Measurements from ENCODE around the gene LRRC4C. TPM values are rescaled to one million over a fixed set of nuclear protein-coding genes. Genes with fewer than 3 reads are reported as not detected.

The LRRC4C gene
- total and polyA plus RNA-seq, 7 donors = 0.98 to 5.4 (median 3.0) TPM; not detected in 1

DNA sequence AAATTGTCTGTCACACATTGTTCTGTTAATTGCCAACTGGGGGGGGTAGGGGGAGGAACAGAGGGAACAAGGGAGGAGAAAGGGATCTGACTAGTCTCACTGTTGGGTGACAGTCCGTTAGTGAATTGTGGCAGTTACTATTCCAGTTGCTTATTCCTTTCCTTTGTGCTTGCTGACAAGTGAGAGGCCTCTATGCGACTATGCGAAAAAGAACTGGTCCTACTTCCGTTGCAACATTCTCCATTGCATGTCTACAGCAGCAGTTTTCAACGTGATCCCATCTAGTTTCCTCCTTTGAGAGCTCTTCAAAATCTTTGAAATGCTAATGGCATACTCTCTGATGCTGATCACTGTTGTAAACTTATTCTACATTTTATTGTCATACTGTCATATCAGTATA lies 672.2 kb downstream of the LRRC4C start:
- Histone ChIP-seq H3K36me3 (no peaks in the 10 kb centered on the region), H3K9me3 (no peaks in the 10 kb centered on the region), H3K4me1 (no peaks in the 10 kb centered on the region), H3K4me3 (no peak overlapping the region), H3K27ac (no peak overlapping the region), H3K27me3 (no peaks in the 10 kb centered on the region)
- 48 to 53% methylated on average over 5 of the region's 5 CpGs for WGBS, 2 donors
- DNase-seq = no peak
- intact Hi-C loops (cut with DNase I) = no loop called here
- TF ChIP-seq, protein P1, sequence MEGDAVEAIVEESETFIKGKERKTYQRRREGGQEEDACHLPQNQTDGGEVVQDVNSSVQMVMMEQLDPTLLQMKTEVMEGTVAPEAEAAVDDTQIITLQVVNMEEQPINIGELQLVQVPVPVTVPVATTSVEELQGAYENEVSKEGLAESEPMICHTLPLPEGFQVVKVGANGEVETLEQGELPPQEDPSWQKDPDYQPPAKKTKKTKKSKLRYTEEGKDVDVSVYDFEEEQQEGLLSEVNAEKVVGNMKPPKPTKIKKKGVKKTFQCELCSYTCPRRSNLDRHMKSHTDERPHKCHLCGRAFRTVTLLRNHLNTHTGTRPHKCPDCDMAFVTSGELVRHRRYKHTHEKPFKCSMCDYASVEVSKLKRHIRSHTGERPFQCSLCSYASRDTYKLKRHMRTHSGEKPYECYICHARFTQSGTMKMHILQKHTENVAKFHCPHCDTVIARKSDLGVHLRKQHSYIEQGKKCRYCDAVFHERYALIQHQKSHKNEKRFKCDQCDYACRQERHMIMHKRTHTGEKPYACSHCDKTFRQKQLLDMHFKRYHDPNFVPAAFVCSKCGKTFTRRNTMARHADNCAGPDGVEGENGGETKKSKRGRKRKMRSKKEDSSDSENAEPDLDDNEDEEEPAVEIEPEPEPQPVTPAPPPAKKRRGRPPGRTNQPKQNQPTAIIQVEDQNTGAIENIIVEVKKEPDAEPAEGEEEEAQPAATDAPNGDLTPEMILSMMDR (IDR thresholded peaks at IDR 0.05) = no peak
- no peak for TF ChIP-seq POLR2A (IDR thresholded peaks at IDR 0.05)
- no peak for TF ChIP-seq EP300 (IDR thresholded peaks at IDR 0.05)
- no peak for TF ChIP-seq POLR2AphosphoS5 (IDR thresholded peaks at IDR 0.05)

DNA sequence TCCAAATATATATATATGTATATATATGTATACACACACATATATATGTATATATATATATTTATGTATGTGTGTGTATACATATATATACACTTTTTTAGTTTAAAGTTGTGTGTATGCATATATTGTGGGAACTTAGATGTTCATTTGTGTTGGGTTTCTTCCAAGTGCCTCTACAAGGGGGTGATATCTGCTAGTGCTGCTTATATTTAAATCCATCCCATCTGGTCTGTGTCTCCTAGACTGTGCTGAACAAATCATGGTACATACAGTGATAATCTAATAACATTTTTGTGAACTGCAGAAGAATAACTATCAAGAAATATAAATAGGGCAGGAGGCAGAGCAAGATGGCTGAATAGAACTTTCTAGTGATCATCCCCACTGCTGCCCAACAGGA lies 696.4 kb downstream of the LRRC4C start:
- TF ChIP-seq, protein P1 (IDR thresholded peaks at IDR 0.05) = no peak
- TF ChIP-seq EP300 (IDR thresholded peaks at IDR 0.05) (no peak), POLR2A (IDR thresholded peaks at IDR 0.05) (no peak), POLR2AphosphoS5 (IDR thresholded peaks at IDR 0.05) (no peak)
- Histone ChIP-seq H3K27ac (no peak overlapping the region), H3K9me3 (no peaks in the 10 kb centered on the region), H3K27me3 (no peaks in the 10 kb centered on the region), H3K4me1 (no peaks in the 10 kb centered on the region), H3K36me3 (no peaks in the 10 kb centered on the region), H3K4me3 (no peak overlapping the region)
- intact Hi-C loops (cut with DNase I) = no loop called here
- no peak for DNase-seq

DNA sequence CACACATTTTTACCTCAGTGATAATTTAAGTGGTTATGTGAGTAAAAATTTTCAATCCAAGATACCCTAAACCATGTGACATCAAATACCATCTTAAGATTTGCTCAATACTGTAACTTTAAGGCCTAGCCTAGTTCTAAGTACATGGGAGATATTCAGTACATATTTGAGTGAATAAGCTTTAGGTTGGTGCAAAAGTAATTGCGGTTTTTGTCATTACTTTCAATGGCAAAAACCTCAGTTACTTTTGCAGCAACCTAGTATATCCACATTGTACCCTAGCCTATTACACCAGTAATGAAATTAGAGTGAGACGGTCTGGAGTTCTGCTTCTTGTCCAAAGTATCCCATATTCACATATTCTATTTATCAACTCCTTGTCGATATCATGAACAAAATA lies 700.1 kb downstream of the LRRC4C start:
- no peak for TF ChIP-seq EP300 (IDR thresholded peaks at IDR 0.05)
- no peak for TF ChIP-seq POLR2A (IDR thresholded peaks at IDR 0.05)
- TF ChIP-seq, protein P1 (IDR thresholded peaks at IDR 0.05) = no peak
- TF ChIP-seq POLR2AphosphoS5 (IDR thresholded peaks at IDR 0.05) = no peak
- 84 to 91% methylated on average over 3 of the region's 3 CpGs for WGBS, 2 donors
- intact Hi-C loops (cut with DNase I) = no loop called here
- Histone ChIP-seq H3K36me3 (no peaks in the 10 kb centered on the region), H3K4me1 (no peaks in the 10 kb centered on the region), H3K9me3 (peaks cover 0 to 3% (median 0%) of the 10 kb centered on the region in 4 donors), H3K4me3 (no peak overlapping the region), H3K27me3 (no peaks in the 10 kb centered on the region), H3K27ac (no peak overlapping the region)
- no peak for DNase-seq

DNA sequence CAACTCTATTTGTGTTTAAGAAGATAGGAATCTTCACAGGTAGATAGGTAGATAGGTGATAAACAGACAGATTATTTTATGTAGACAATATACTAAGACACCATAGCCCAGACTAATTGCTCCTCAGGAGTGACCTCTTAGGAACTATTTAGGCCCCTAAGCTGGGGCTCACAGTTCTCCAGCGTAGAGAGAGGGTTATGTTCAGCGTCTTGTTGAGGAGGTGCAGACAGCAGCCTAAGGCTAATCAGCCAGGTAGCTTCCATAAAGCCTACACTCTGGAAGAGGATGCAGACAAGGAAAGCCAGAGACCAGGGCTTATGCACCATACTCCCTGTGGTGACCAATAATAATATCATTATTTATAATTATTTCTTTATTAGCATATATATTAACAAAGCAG lies 705.2 kb downstream of the LRRC4C start:
- H3K27ac ChIP-seq = no peak overlapping the region
- intact Hi-C loops (cut with DNase I) = no loop called here
- TF ChIP-seq POLR2A (IDR thresholded peaks at IDR 0.05) (no peak), POLR2AphosphoS5 (IDR thresholded peaks at IDR 0.05) (no peak), EP300 (IDR thresholded peaks at IDR 0.05) (no peak)
- TF ChIP-seq, protein P1 (IDR thresholded peaks at IDR 0.05) = no peak
- no peak for DNase-seq
- no peaks in the 10 kb centered on the region for H3K36me3 ChIP-seq
- H3K9me3 ChIP-seq = peaks cover 0 to 3% (median 0%) of the 10 kb centered on the region in 4 donors
- no peak overlapping the region for H3K4me3 ChIP-seq
- WGBS, 2 donors = 79 to 83% methylated on average over 2 of the region's 2 CpGs
- no peaks in the 10 kb centered on the region for H3K27me3 ChIP-seq
- no peaks in the 10 kb centered on the region for H3K4me1 ChIP-seq

DNA sequence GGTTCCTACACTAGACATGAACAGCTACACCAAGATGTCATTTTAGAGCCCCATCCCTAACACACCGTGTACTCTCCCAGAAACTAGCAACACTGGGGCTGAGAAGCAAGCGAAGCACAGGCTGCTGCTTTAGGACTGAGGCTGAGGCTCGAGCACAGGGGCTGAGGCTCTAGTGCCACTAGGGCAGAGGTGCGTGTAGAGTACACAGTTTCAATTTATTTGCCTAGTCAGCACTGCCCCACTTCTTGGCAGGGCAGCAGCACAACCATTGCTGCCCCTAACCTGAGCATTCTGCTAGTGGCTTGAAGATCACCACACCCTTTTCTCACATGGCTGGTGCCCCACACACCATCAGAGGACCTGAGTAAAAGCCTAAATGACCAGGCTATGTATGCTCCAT lies 713.2 kb downstream of the LRRC4C start:
- intact Hi-C loops (cut with DNase I) = no loop called here
- H3K4me3 ChIP-seq = no peak overlapping the region
- WGBS, 2 donors = 51 to 79% methylated on average over 4 of the region's 4 CpGs
- no peaks in the 10 kb centered on the region for H3K4me1 ChIP-seq
- TF ChIP-seq, protein P1 (IDR thresholded peaks at IDR 0.05) = no peak
- TF ChIP-seq EP300 (IDR thresholded peaks at IDR 0.05) (no peak), POLR2A (IDR thresholded peaks at IDR 0.05) (no peak), POLR2AphosphoS5 (IDR thresholded peaks at IDR 0.05) (no peak)
- no peak overlapping the region for H3K27ac ChIP-seq
- no peak for DNase-seq
- peaks cover 0 to 3% (median 0%) of the 10 kb centered on the region in 4 donors for H3K9me3 ChIP-seq
- H3K27me3 ChIP-seq = no peaks in the 10 kb centered on the region
- H3K36me3 ChIP-seq = no peaks in the 10 kb centered on the region
